Dendritic cell treated with granulocyte-macrophage colony-stimulating factor and Interleukin-4, amounts not matched to agents 40 ng/mL and 50 ng/mL, for 4 days (primary cell): ENCODE measurements around the gene CACNA1E.

Experiments
- H3K27ac Mint-ChIP-seq: one replicate; pipeline ENCODE4 v1.8.0; 2022; ENCODE audit warnings: mild to moderate bottlenecking, mixed read lengths
- H3K27me3 Mint-ChIP-seq: one replicate; pipeline ENCODE4 v1.8.0; 2022; ENCODE audit warnings: mild to moderate bottlenecking, mixed read lengths
- H3K36me3 Mint-ChIP-seq: one replicate; pipeline ENCODE4 v1.8.0; 2022; ENCODE audit warnings: low read depth, mixed read lengths
- H3K4me1 Mint-ChIP-seq: one replicate; pipeline ENCODE4 v1.8.0; 2022; ENCODE audit warnings: low read depth, mixed read lengths
- H3K4me3 Mint-ChIP-seq: one replicate; pipeline ENCODE4 v1.8.0; 2022; ENCODE audit warnings: mild to moderate bottlenecking, moderate library complexity, mixed read lengths
- H3K9me3 Mint-ChIP-seq: one replicate; pipeline ENCODE4 v1.8.0; 2022; ENCODE audit warnings: mixed read lengths
- intact Hi-C: fragments of 100-400 bp; cut with micrococcal nuclease; formaldehyde crosslinking; loops from one replicate; pipeline ENCODE4 v1.15.0; 2022

The CACNA1E gene

GRCh38 chr1:181551249-181551648, 67.9 kb downstream of the CACNA1E start:
- peaks cover 13% of the 10 kb centered on the region for H3K27me3 Mint-ChIP-seq
- no peak overlapping the region for H3K4me3 Mint-ChIP-seq
- H3K36me3 Mint-ChIP-seq, result no peaks in the 10 kb centered on the region
- no peak overlapping the region for H3K27ac Mint-ChIP-seq
- intact Hi-C loops, result no loop called here
- no peaks in the 10 kb centered on the region for H3K9me3 Mint-ChIP-seq
- no peaks in the 10 kb centered on the region for H3K4me1 Mint-ChIP-seq

DNA sequence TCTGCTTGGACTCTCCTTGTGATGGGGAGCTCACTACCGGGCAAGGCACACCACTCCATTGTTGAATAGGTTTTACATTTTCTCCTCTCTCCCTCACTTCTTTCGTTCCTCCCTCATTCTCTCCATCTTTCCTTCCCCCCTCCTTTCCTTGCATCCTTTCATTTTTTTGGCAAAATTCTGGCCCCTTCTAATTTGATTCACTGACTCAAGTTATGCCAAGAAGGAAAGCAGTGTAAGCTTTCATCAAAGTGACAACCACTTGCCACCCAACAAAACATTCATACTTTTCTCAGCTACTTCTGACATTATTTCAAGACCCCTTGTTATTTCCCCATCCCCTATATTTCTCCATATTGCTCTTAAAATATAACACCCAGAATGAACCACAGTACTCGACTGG, 68.4 kb downstream of the CACNA1E start:
- H3K9me3 Mint-ChIP-seq, result no peaks in the 10 kb centered on the region
- intact Hi-C loops, result no loop called here
- H3K36me3 Mint-ChIP-seq, result no peaks in the 10 kb centered on the region
- H3K4me1 Mint-ChIP-seq, result no peaks in the 10 kb centered on the region
- no peak overlapping the region for H3K4me3 Mint-ChIP-seq
- peaks cover 10% of the 10 kb centered on the region for H3K27me3 Mint-ChIP-seq
- no peak overlapping the region for H3K27ac Mint-ChIP-seq

DNA sequence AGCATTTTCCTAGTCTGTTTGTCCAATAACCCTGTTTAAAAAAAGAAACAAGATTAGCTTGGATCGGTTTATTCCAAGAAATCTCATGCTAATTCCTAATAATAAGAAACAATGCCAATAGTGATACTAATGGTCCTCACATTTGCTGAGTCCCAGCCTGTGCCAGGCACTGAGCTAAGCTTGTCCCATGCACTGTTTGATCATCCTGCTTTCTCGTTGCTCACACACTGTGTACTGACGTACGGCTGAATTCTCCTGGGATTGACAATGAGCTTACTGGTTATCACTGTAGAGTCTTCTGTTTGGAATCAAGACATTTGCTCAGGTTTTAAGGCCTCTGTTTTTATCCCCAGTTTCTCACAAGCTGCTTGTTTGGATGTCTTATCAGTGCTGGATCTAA, 71.1 kb downstream of the CACNA1E start:
- Mint-ChIP-seq H3K9me3 (no peaks in the 10 kb centered on the region), H3K4me1 (no peaks in the 10 kb centered on the region), H3K27ac (no peak overlapping the region), H3K36me3 (no peaks in the 10 kb centered on the region), H3K4me3 (no peak overlapping the region), H3K27me3 (peaks cover 5% of the 10 kb centered on the region)
- intact Hi-C loops, result no loop called here

- Mint-ChIP-seq H3K9me3 (no peaks in the 10 kb centered on the region), H3K4me3 (no peak overlapping the region), H3K4me1 (no peaks in the 10 kb centered on the region), H3K36me3 (no peaks in the 10 kb centered on the region), H3K27ac (no peak overlapping the region), H3K27me3 (peaks cover 2% of the 10 kb centered on the region)
- intact Hi-C loops, result no loop called here
Measured at GRCh38 chr1:181556631-181557030, 73.3 kb downstream of the CACNA1E start.

DNA sequence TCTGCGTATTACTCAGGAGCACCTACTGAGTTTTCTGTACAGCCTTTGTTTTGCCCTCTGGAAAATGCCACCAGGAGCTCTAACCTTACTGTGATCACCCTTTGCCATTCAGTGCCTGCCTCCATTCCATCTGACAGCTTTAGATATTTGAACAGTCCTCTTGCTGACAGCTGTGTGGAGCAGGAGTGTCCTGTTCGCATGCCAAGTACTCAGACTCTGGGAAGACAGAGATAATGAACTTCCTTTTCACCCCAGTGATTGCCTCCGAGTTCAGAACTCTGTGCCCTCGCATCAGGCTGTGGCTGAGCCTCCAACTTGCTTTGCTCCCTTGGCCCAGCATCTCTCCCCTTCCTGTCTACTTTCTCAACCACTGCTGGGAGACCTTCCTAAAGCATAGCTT, 74.0 kb downstream of the CACNA1E start:
- Mint-ChIP-seq H3K4me3 (no peak overlapping the region), H3K36me3 (no peaks in the 10 kb centered on the region), H3K27ac (no peak overlapping the region), H3K4me1 (no peaks in the 10 kb centered on the region), H3K9me3 (no peaks in the 10 kb centered on the region), H3K27me3 (no peaks in the 10 kb centered on the region)
- intact Hi-C loops, result no loop called here

DNA sequence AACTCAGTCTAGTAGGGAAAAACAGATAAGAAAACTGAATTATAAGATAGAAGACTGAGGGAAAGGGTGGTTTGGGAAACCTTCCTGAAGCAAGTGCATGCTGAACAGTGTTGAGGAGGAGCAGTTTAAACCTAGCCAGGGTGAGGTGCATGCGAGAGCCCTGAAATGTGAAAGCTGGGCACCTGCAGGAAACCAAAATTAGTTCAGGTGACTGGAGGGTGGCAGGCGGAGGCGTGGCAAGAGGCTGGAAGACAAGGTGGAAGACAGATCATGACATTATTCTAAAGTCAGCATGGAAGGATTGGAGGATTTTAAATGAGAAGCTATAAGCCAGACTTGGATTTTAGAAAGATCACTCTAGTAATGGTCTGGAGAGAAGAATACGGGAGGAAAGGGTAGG, 75.1 kb downstream of the CACNA1E start:
- Mint-ChIP-seq H3K4me3 (no peak overlapping the region), H3K4me1 (no peaks in the 10 kb centered on the region), H3K36me3 (no peaks in the 10 kb centered on the region)

DNA sequence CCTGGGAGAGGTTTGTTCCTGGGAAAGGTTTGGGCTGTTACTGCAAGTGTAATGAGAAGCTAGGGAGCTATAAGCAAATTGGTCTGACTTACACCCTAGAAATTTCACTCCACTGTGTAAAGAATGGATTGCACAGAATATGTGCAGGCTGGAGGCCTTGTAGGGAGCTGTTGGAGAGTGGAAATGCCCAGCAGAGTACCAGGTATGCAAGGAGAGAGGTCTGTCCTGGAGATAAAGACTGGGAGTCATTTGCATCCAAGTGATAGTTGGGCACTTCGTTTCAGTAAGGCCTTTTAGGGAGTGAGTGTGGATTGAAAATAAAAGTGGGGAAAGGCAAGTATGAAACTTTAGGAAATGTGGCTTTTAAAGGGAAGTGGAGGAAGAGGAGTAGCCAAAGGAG, 75.8 kb downstream of the CACNA1E start:
- Mint-ChIP-seq H3K27ac (no peak overlapping the region), H3K4me1 (no peaks in the 10 kb centered on the region), H3K9me3 (no peaks in the 10 kb centered on the region), H3K36me3 (no peaks in the 10 kb centered on the region), H3K27me3 (no peaks in the 10 kb centered on the region), H3K4me3 (no peak overlapping the region)
- intact Hi-C loops, result no loop called here

More for the DNA sequence above, 75.1 kb downstream of the CACNA1E start:
- H3K27ac Mint-ChIP-seq, result no peak overlapping the region
- intact Hi-C loops, result no loop called here
- no peaks in the 10 kb centered on the region for H3K27me3 Mint-ChIP-seq
- H3K9me3 Mint-ChIP-seq, result no peaks in the 10 kb centered on the region

DNA sequence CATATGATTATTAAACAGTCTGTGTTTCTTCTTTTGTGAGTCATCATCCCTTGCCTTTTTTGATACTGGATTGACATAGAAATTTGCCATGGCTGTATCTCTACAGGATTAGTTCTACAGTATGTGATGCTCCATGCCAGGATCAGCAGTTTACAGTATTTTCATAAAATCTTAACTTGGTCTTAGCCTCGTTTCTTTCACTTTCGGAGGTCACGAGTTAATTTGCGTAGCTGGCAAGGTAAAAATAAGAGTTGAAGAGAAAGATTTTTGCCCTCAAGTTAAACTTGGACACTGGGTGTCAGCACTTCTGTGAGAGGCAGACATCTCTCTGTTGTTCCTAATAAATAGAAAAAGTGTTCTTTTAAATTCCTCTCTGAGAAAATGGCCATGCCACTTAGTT, 79.1 kb downstream of the CACNA1E start:
- Mint-ChIP-seq H3K27me3 (no peaks in the 10 kb centered on the region), H3K27ac (no peak overlapping the region), H3K9me3 (no peaks in the 10 kb centered on the region), H3K4me1 (no peaks in the 10 kb centered on the region), H3K36me3 (no peaks in the 10 kb centered on the region), H3K4me3 (no peak overlapping the region)
- intact Hi-C loops, result no loop called here

DNA sequence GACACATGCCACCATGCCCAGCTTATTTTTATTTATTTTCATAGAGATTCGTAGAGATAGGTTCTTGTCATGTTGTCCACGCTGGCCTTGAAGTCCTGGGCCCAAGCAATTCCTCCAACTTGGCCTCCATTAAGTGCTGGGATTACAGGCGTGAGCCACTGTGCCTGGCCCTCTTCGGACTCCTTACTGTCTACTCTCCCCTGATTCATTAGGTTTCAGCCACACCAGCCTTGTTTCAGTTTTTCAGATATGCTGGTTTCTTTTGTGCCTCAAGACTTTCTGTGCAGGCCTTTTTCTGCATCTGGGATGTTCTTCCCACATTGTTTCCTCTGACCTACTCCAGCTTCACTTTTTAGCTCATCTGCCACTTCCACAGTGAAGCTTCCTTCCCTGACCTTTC, 85.4 kb downstream of the CACNA1E start:
- Mint-ChIP-seq H3K27me3 (no peaks in the 10 kb centered on the region), H3K27ac (no peak overlapping the region), H3K36me3 (no peaks in the 10 kb centered on the region), H3K4me3 (no peak overlapping the region), H3K9me3 (no peaks in the 10 kb centered on the region), H3K4me1 (no peaks in the 10 kb centered on the region)
- intact Hi-C loops, result no loop called here

DNA sequence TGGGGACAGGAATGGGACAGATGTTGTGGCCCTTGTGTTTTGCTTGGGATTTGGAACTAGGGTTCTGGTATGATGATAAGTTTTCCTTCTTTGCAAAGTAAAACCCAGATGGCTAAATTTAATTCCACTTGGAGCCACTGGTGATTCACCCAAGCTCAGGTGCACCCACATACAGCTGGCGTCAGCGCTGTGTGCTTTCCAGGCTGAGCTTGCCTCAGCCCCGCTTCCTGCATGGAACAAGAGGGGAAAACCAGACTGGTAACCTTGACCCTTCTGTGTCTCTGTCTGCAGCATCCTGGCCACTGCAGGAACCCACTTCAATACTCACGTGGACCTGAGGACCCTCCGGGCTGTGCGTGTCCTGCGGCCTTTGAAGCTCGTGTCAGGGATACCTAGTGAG, 94.2 kb downstream of the CACNA1E start:
- no peaks in the 10 kb centered on the region for H3K4me1 Mint-ChIP-seq
- no peaks in the 10 kb centered on the region for H3K36me3 Mint-ChIP-seq
- no peaks in the 10 kb centered on the region for H3K9me3 Mint-ChIP-seq
- no peak overlapping the region for H3K4me3 Mint-ChIP-seq
- intact Hi-C loops, result no loop called here
- no peak overlapping the region for H3K27ac Mint-ChIP-seq
- no peaks in the 10 kb centered on the region for H3K27me3 Mint-ChIP-seq

- intact Hi-C loops, result no loop called here
- Mint-ChIP-seq H3K27me3 (no peaks in the 10 kb centered on the region), H3K36me3 (no peaks in the 10 kb centered on the region), H3K9me3 (no peaks in the 10 kb centered on the region), H3K27ac (no peak overlapping the region), H3K4me1 (no peaks in the 10 kb centered on the region), H3K4me3 (no peak overlapping the region)
Measured at GRCh38 chr1:181583598-181583997, 100.3 kb downstream of the CACNA1E start.

- Mint-ChIP-seq H3K4me1 (no peaks in the 10 kb centered on the region), H3K27ac (no peak overlapping the region), H3K4me3 (no peak overlapping the region), H3K36me3 (no peaks in the 10 kb centered on the region), H3K27me3 (peaks cover 2% of the 10 kb centered on the region), H3K9me3 (no peaks in the 10 kb centered on the region)
- intact Hi-C loops, result no loop called here
Measured at GRCh38 chr1:181587870-181588438, 104.6 kb downstream of the CACNA1E start.

- H3K36me3 Mint-ChIP-seq, result no peaks in the 10 kb centered on the region
- no peaks in the 10 kb centered on the region for H3K4me1 Mint-ChIP-seq
Measured at GRCh38 chr1:181588631-181589030, 105.3 kb downstream of the CACNA1E start.

GRCh38 chr1:181592255-181592859, 109.0 kb downstream of the CACNA1E start:
- H3K4me1 Mint-ChIP-seq, result no peaks in the 10 kb centered on the region
- peaks cover 4% of the 10 kb centered on the region for H3K27me3 Mint-ChIP-seq
- no peak overlapping the region for H3K4me3 Mint-ChIP-seq
- no peak overlapping the region for H3K27ac Mint-ChIP-seq
- no peaks in the 10 kb centered on the region for H3K36me3 Mint-ChIP-seq
- H3K9me3 Mint-ChIP-seq, result peaks cover 2% of the 10 kb centered on the region
- intact Hi-C loops, result no loop called here

More at GRCh38 chr1:181588631-181589030, 105.3 kb downstream of the CACNA1E start:
- Mint-ChIP-seq H3K27ac (no peak overlapping the region), H3K27me3 (peaks cover 2% of the 10 kb centered on the region), H3K4me3 (no peak overlapping the region), H3K9me3 (no peaks in the 10 kb centered on the region)
- intact Hi-C loops, result no loop called here

GRCh38 chr1:181593042-181593441, 109.7 kb downstream of the CACNA1E start:
- Mint-ChIP-seq H3K27ac (no peak overlapping the region), H3K4me3 (no peak overlapping the region), H3K4me1 (no peaks in the 10 kb centered on the region), H3K9me3 (peaks cover 9% of the 10 kb centered on the region), H3K36me3 (no peaks in the 10 kb centered on the region), H3K27me3 (peaks cover 4% of the 10 kb centered on the region)
- intact Hi-C loops, result no loop called here
